ENCODE data around the gene ELL. TPM values are rescaled to one million over a fixed set of nuclear protein-coding genes. Genes with fewer than 3 reads are reported as not detected.
A peak's percentile ranks its signal among the peaks of the same experiment; 100 is the strongest.

The ELL gene
- total RNA-seq, 1 experiment from 2014 or later: 17.0 TPM

- Histone ChIP-seq H3K23ac (ENCODE audit: insufficient read length, low read depth, low read length) (no peak overlapping the region), H3K23me2 (ENCODE audit: insufficient read length, low read depth, low read length, poor library complexity, severe bottlenecking) (peaks cover 6% of the 10 kb centered on the region), H3K79me2 (ENCODE audit: insufficient read depth, low read length) (peaks cover 6% of the 10 kb centered on the region; the same call in 1 of the 2 replicates), H4K20me1 (ENCODE audit: control insufficient read depth, insufficient read depth, insufficient read length) (no peaks in the 10 kb centered on the region), H4K91ac (ENCODE audit: insufficient read length, low read depth, low read length) (no peak overlapping the region), H2BK12ac (ENCODE audit: insufficient read length, low read depth, low read length) (no peak overlapping the region), H3K4me2 (ENCODE audit: insufficient read depth, insufficient read length, low read length) (peak overlapping the region; percentile 65), H4K5ac (ENCODE audit: insufficient read length, low read depth, low read length) (no peak overlapping the region), H3K27ac (ENCODE audit: insufficient read length, low read depth, low read length) (no peak overlapping the region), H4K8ac (replicated peaks; ENCODE audit: insufficient read length, low read depth, low read length) (no peak overlapping the region), H2AFZ (ENCODE audit: low read length) (no peak overlapping the region), H3K18ac (ENCODE audit: insufficient read length, low read depth, low read length) (no peak overlapping the region), H2BK15ac (ENCODE audit: low read depth, low read length) (no peak overlapping the region), H2BK120ac (ENCODE audit: low read depth, low read length, poor library complexity, severe bottlenecking) (no peak overlapping the region), H2BK20ac (ENCODE audit: low read depth, low read length, poor library complexity, severe bottlenecking) (no peak overlapping the region), H3K14ac (ENCODE audit: insufficient read depth, low read length) (peak overlapping the region; percentile 28; the same call in 1 of the 2 replicates), H3K79me1 (ENCODE audit: insufficient read depth, low read depth, low read length, poor library complexity, severe bottlenecking) (no peaks in the 10 kb centered on the region), H3K4ac (ENCODE audit: low read depth, low read length) (no peak overlapping the region), H2AK5ac (ENCODE audit: insufficient read length, low read length) (no peak overlapping the region), H3K56ac (ENCODE audit: insufficient read length, low read depth, low read length) (no peak overlapping the region), H3K9me3 (ENCODE audit: control insufficient read depth, low read depth, low read length) (no peaks in the 10 kb centered on the region), H3K27me3 (ENCODE audit: insufficient read depth, low read length) (no peaks in the 10 kb centered on the region), H3K4me1 (ENCODE audit: insufficient read depth, low read length) (no peaks in the 10 kb centered on the region), H2BK5ac (ENCODE audit: insufficient read length, low read length) (no peak overlapping the region), H3T11ph (ENCODE audit: low read length) (no peak overlapping the region), H3K9ac (ENCODE audit: extremely low read depth, insufficient read length, low read length) (peak overlapping the region; percentile 37)
- no peaks in the 10 kb centered on the region for H3K9me3 Mint-ChIP-seq
- H3K27ac Mint-ChIP-seq: peak overlapping the region in 2 of 3 experiments; percentile 21 to 82; a peak in 4 of 7 replicates
- TF ChIP-seq CTCF (conservative IDR thresholded peaks at IDR 0.05): no peak
- H3K4me3 Mint-ChIP-seq: peak overlapping the region; percentile 88 to 96
- peaks cover 3 to 16% (median 16%) of the 10 kb centered on the region in 3 experiments; a peak in 6 of 7 replicates for H3K36me3 Mint-ChIP-seq (ENCODE audit: insufficient read depth in 1 of 3, low read depth in 3 of 3)
- DNase-seq: no peak
- H3K4me1 Mint-ChIP-seq: peaks cover 5 to 8% of the 10 kb centered on the region in 2 experiments
- WGBS (ENCODE audit: extremely low coverage, insufficient read length, low lambda C conversion rate): no CpG with 5 or more reads among the region's 11 CpGs
- no peaks in the 10 kb centered on the region for H3K27me3 Mint-ChIP-seq (ENCODE audit: low read depth)
Observed at GRCh38 chr19:18558202-18558555, 36.3 kb upstream of the ELL start.
